Cardiac muscle cell (in vitro differentiated cells and primary cell): ENCODE results near the gene HARS2. TPM values are rescaled to one million over a fixed set of nuclear protein-coding genes. Genes with fewer than 3 reads are reported as not detected.
"Not testable (repeated sequence)": the region's sequence is repeated elsewhere in the genome, so short reads cannot be mapped to it uniquely, and the experiment has no call there.

Source experiments
- DNase-seq, 2 donors: peaks; one replicate each; pipeline versions ENCODE4 v3.0.0 to v3.0.0-alpha.2; 2010 to 2017; ENCODE audit warnings: low read depth in 1 of 2, low spot score in 1 of 2
- H3K27ac ChIP-seq: fragments of 200-600 bp; sonication (generic); 2 replicates; pipeline ENCODE4 v1.5.1; 2016
- H3K27me3 ChIP-seq: fragments of 200-600 bp; sonication (generic); 2 replicates; pipeline ENCODE4 v1.6.0; 2016; ENCODE audit warnings: control low read depth
- H3K36me3 ChIP-seq: fragments of 200-600 bp; sonication (generic); 2 replicates; pipeline ENCODE4 v1.5.1; 2016; ENCODE audit warnings: control low read depth
- H3K4me1 ChIP-seq: fragments of 200-600 bp; sonication (generic); 2 replicates; pipeline ENCODE4 v1.8.1; 2017; ENCODE audit warnings: low read depth, mild to moderate bottlenecking, mixed run types
- H3K4me3 ChIP-seq: fragments of 200-600 bp; sonication (generic); 2 replicates; pipeline ENCODE4 v1.5.1; 2016; ENCODE audit warnings: mild to moderate bottlenecking
- H3K9me3 ChIP-seq: fragments of 200-600 bp; sonication (generic); 2 replicates; pipeline ENCODE4 v1.5.1; 2017; ENCODE audit warnings: low read depth, mild to moderate bottlenecking, control low read depth
- CTCF ChIP-seq: IDR thresholded peaks from 2 replicates; pipeline ENCODE4 v1.5.1; 2012; ENCODE audit warnings: low read depth, mild to moderate bottlenecking, low read length
- polyA plus RNA-seq: library from polyadenylated mRNA; unstranded; fragments of >200 nt; fragmentation: Nextera tagmentation; extraction: Ambion mirVana; gene quantifications from 2 replicates; pipeline ENCODE4 v1.2.1, GENCODE V29; 2016
- total RNA-seq: library from RNA; depleted of rRNA; stranded (reverse); fragments of >200 nt; gene quantifications from 2 replicates; pipeline ENCODE4 v1.2.3, GENCODE V29; 2016

HARS2 gene
- total and polyA plus RNA-seq, 2 experiments from 2014 or later: 27.8 to 39.9 TPM

GRCh38 chr5:140710899-140711552 lies 19.8 kb downstream of the HARS2 start:
- peak; percentile 84 to 98 for DNase-seq
- Histone ChIP-seq H3K4me1 (no peaks in the 10 kb centered on the region), H3K9me3 (no peaks in the 10 kb centered on the region), H3K27me3 (no peaks in the 10 kb centered on the region), H3K27ac (peak overlapping the region; percentile 27), H3K36me3 (peaks cover 6% of the 10 kb centered on the region), H3K4me3 (peak overlapping the region; percentile 39)
- no peak for TF ChIP-seq CTCF

DNA sequence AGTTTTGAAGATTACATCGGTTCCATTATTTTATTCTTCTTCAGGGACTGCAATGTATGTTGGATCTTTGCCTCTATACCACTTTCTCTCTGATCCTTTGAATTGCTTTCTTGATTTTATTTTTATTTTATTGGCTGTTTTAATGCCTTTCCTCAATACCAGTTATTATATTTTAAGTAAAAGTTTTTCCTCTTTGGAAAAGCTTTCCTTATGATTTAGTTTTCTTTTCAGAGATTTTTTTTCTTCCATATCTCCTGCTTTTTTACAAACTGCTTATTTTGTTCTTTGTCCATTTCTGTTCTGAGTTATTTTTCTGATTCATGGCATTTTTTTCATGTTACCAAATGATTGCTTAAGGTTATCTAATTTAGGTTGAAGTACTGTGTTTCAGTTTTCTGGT lies 20.5 kb downstream of the HARS2 start:
- no peaks in the 10 kb centered on the region for H3K4me1 ChIP-seq
- no peaks in the 10 kb centered on the region for H3K36me3 ChIP-seq
- DNase-seq: no peak
- H3K4me3 ChIP-seq: no peak overlapping the region
- H3K9me3 ChIP-seq: no peaks in the 10 kb centered on the region
- H3K27me3 ChIP-seq: no peaks in the 10 kb centered on the region
- TF ChIP-seq CTCF: no peak
- no peak overlapping the region for H3K27ac ChIP-seq

DNA sequence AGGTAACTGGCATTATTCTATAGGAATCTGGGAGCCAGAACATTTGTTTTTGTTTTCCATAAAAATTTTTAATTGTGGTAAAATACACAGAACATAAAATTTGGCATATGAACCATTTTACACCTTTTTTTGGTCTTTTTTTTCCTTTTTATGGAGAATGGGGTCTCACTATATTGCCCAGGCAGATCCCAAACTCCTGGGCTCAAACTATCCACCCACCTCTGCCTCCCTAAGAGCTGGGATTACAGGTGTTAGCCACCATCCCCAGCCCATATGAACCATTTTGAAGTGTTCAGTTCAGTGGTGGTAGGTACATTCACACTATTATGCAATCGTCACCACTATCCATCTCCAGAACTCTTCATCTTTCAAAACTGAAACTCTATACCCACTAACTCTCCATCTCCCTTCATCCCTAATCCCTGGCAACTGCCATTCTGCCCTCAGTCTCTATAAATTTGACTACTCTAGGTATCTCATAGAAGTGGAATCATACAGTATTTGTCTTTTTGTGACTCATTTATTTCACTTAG lies 22.4 kb downstream of the HARS2 start:
- no peak for DNase-seq
- no peak for TF ChIP-seq CTCF
- no peaks in the 10 kb centered on the region for H3K36me3 ChIP-seq

DNA sequence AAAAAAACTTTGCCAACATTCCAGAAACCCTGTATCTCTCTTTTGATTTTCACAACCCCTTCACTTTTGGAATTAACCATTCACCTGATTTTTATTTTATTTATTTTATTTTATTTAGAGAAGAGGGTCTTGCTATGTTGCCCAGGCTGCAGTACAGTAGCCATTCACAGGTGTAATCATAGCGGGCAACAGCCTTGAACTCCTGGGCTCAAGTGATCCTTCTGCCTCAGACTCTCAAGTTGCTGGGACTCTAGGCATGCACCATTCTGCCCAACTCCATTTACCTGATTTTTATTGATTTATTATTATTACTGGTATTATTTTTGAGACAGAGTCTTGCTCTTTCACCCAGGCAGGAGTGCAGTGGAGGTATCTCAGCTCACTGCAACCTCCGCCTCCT lies 25.0 kb downstream of the HARS2 start:
- not testable (repeated sequence) for H3K9me3 ChIP-seq, H3K27ac ChIP-seq, H3K27me3 ChIP-seq, H3K4me3 ChIP-seq, H3K4me1 ChIP-seq, H3K36me3 ChIP-seq, DNase-seq

More for the DNA sequence above, 22.4 kb downstream of the HARS2 start:
- no peaks in the 10 kb centered on the region for H3K4me1 ChIP-seq
- H3K4me3 ChIP-seq: no peak overlapping the region
- no peaks in the 10 kb centered on the region for H3K9me3 ChIP-seq
- no peaks in the 10 kb centered on the region for H3K27me3 ChIP-seq
- H3K27ac ChIP-seq: no peak overlapping the region

DNA sequence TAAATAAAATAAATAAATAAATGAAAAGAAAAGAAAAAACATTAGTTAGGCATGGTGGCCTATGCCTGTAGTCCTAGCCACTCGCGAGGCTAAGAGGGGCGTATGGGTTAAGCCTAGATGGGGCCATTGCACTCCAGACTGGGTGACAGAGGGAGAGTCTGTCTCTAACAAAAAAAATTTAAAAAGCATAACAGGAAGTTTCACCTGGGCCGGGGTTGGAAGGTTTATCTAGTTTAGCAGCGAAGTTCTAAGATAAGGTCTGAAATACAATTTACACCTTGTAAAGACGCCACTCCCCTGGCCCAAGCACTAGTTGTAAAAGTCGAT lies 27.0 kb downstream of the HARS2 start:
- Histone ChIP-seq H3K4me3 (no peak overlapping the region), H3K9me3 (no peaks in the 10 kb centered on the region), H3K27me3 (no peaks in the 10 kb centered on the region), H3K36me3 (no peaks in the 10 kb centered on the region), H3K27ac (no peak overlapping the region), H3K4me1 (no peaks in the 10 kb centered on the region)
- no peak for DNase-seq
- no peak for TF ChIP-seq CTCF

DNA sequence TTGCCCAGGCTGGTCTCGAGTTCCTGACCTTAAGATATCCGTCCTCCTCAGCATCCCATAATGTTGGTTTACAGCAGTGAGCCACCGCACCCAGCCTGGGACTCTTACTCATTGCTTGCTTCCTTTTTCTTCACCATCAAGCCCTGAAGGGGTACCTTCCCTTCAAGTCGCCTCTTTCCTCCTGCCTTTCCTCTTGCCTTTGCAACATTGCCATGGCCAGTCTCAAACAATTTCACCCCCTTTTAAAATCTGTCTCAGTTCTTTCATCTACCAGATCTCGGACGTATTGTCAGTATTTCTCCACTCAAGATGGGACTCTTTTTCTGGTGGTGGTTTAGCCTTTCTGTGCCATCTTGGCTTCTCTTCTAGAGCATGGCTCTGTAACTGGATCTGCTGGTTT lies 29.5 kb downstream of the HARS2 start:
- not testable (repeated sequence) for H3K4me1 ChIP-seq, H3K36me3 ChIP-seq, DNase-seq, H3K27me3 ChIP-seq, H3K4me3 ChIP-seq, H3K27ac ChIP-seq, H3K9me3 ChIP-seq

- H3K27me3 ChIP-seq, H3K36me3 ChIP-seq, H3K4me3 ChIP-seq, H3K4me1 ChIP-seq, DNase-seq, H3K27ac ChIP-seq, H3K9me3 ChIP-seq: not testable (repeated sequence)
Measured at GRCh38 chr5:140721395-140721794, 30.1 kb downstream of the HARS2 start.
